ENCODE results near the gene PDE10A.

The PDE10A gene

GRCh38 chr6:165632194-165632593 is 30.8 kb downstream of the PDE10A start:
- no peak for TF ChIP-seq EZH2phosphoT487 (conservative IDR thresholded peaks at IDR 0.05; ENCODE audit: low read length)
- no peak for TF ChIP-seq CTCF (IDR thresholded peaks at IDR 0.05; ENCODE audit: insufficient read depth, low read length, poor library complexity, severe bottlenecking)
- no peak overlapping the region for H3K9ac ChIP-seq (ENCODE audit: low read length)
- H3K27ac ChIP-seq (ENCODE audit: low read depth, low read length): no peak overlapping the region
- H3K9me2 ChIP-seq (replicated peaks; ENCODE audit: insufficient read depth, low read length): no peaks in the 10 kb centered on the region
- H4K20me1 ChIP-seq (ENCODE audit: low read depth, low read length): no peaks in the 10 kb centered on the region
- H3K27me3 ChIP-seq (ENCODE audit: low read length): no peaks in the 10 kb centered on the region
- H3K4me2 ChIP-seq (ENCODE audit: low read depth, low read length, poor library complexity, severe bottlenecking): no peak overlapping the region
- H3K4me3 ChIP-seq (ENCODE audit: insufficient read depth, low read length, poor library complexity, severe bottlenecking): no peak overlapping the region
- no peaks in the 10 kb centered on the region for H3K36me3 ChIP-seq (ENCODE audit: low read length)
- no peak overlapping the region for H2AFZ ChIP-seq (ENCODE audit: low read depth, low read length, severe bottlenecking)
- no peaks in the 10 kb centered on the region for H3K79me2 ChIP-seq (ENCODE audit: insufficient read depth, low read length)
- no peaks in the 10 kb centered on the region for H3F3A ChIP-seq (ENCODE audit: insufficient read depth)
- no peaks in the 10 kb centered on the region for H3K9me3 ChIP-seq (ENCODE audit: insufficient read depth, low read length)

GRCh38 chr6:165630544-165630953 is 32.5 kb downstream of the PDE10A start:
- no peaks in the 10 kb centered on the region for H4K20me1 ChIP-seq (ENCODE audit: low read depth, low read length)
- no peak overlapping the region for H3K4me2 ChIP-seq (ENCODE audit: low read depth, low read length, poor library complexity, severe bottlenecking)
- H3K9me2 ChIP-seq (replicated peaks; ENCODE audit: insufficient read depth, low read length): no peaks in the 10 kb centered on the region
- no peak overlapping the region for H3K9ac ChIP-seq (ENCODE audit: low read length)
- no peak overlapping the region for H2AFZ ChIP-seq (ENCODE audit: low read depth, low read length, severe bottlenecking)
- H3K4me3 ChIP-seq (ENCODE audit: insufficient read depth, low read length, poor library complexity, severe bottlenecking): no peak overlapping the region
- no peaks in the 10 kb centered on the region for H3K36me3 ChIP-seq (ENCODE audit: low read length)
- H3K27ac ChIP-seq (ENCODE audit: low read depth, low read length): no peak overlapping the region
- H3F3A ChIP-seq (ENCODE audit: insufficient read depth): no peaks in the 10 kb centered on the region
- no peaks in the 10 kb centered on the region for H3K27me3 ChIP-seq (ENCODE audit: low read length)
- no peaks in the 10 kb centered on the region for H3K79me2 ChIP-seq (ENCODE audit: insufficient read depth, low read length)
- H3K9me3 ChIP-seq (ENCODE audit: insufficient read depth, low read length): no peaks in the 10 kb centered on the region
- TF ChIP-seq CTCF (IDR thresholded peaks at IDR 0.05; ENCODE audit: insufficient read depth, low read length, poor library complexity, severe bottlenecking): no peak
- no peak for TF ChIP-seq EZH2phosphoT487 (conservative IDR thresholded peaks at IDR 0.05; ENCODE audit: low read length)

- Histone ChIP-seq H3K4me2 (ENCODE audit: low read depth, low read length, poor library complexity, severe bottlenecking) (no peak overlapping the region), H2AFZ (ENCODE audit: low read depth, low read length, severe bottlenecking) (no peak overlapping the region), H3K9ac (ENCODE audit: low read length) (no peak overlapping the region), H3K79me2 (ENCODE audit: insufficient read depth, low read length) (no peaks in the 10 kb centered on the region), H3K9me3 (ENCODE audit: insufficient read depth, low read length) (no peaks in the 10 kb centered on the region), H4K20me1 (ENCODE audit: low read depth, low read length) (no peaks in the 10 kb centered on the region), H3K4me3 (ENCODE audit: insufficient read depth, low read length, poor library complexity, severe bottlenecking) (no peak overlapping the region), H3K36me3 (ENCODE audit: low read length) (no peaks in the 10 kb centered on the region), H3F3A (ENCODE audit: insufficient read depth) (no peaks in the 10 kb centered on the region), H3K27ac (ENCODE audit: low read depth, low read length) (no peak overlapping the region), H3K27me3 (ENCODE audit: low read length) (no peaks in the 10 kb centered on the region), H3K9me2 (replicated peaks; ENCODE audit: insufficient read depth, low read length) (no peaks in the 10 kb centered on the region; the same call in 1 of the 2 replicates)
- TF ChIP-seq EZH2phosphoT487 (conservative IDR thresholded peaks at IDR 0.05; ENCODE audit: low read length): no peak
- TF ChIP-seq CTCF (IDR thresholded peaks at IDR 0.05; ENCODE audit: insufficient read depth, low read length, poor library complexity, severe bottlenecking): no peak
Observed at GRCh38 chr6:165628955-165629354, 34.1 kb downstream of the PDE10A start.
